ENCODE results near the gene TAS1R3. TPM values are rescaled to one million over a fixed set of nuclear protein-coding genes. Genes with fewer than 3 reads are reported as not detected.
"Not testable (repeated sequence)": the region's sequence is repeated elsewhere in the genome, so short reads cannot be mapped to it uniquely, and the experiment has no call there.

The TAS1R3 gene
- total RNA-seq, 1 donor from 2014 or later, result 0.49 TPM

GRCh38 chr1:1358433-1359271 lies 27.6 kb downstream of the TAS1R3 start, which contains the start of gene MXRA8:
Gene MXRA8, minus strand, starts transcription at chr1:1358555. Its CDS starts 51 bp downstream, at chr1:1358504.
- intact Hi-C loops (cut with DNase I), result no loop called here
- peak; percentile 92 for DNase-seq (ENCODE audit: low spot score)
- peak; percentile 73 for ATAC-seq

GRCh38 chr1:1359308-1359663 lies 28.2 kb downstream of the TAS1R3 start:
- DNase-seq (ENCODE audit: low spot score), result peak; percentile 86
- intact Hi-C loops (cut with DNase I), result no loop called here
- peak; percentile 73 for ATAC-seq

GRCh38 chr1:1359664-1360468 lies 28.8 kb downstream of the TAS1R3 start:
- DNase-seq (ENCODE audit: low spot score) (peak; percentile 91), ATAC-seq (peak; percentile 79)
- intact Hi-C loops (cut with DNase I), result no loop called here

- ATAC-seq (peak; percentile 77), DNase-seq (ENCODE audit: low spot score) (peak; percentile 88)
- intact Hi-C loops (cut with DNase I), result no loop called here
These were observed 29.6 kb downstream of the TAS1R3 start for GRCh38 chr1:1360506-1361169.

- intact Hi-C loops (cut with DNase I), result no loop called here
- ATAC-seq (no peak), DNase-seq (ENCODE audit: low spot score) (peak; percentile 64)
These were observed 30.3 kb downstream of the TAS1R3 start for GRCh38 chr1:1361233-1361981.

- peak; percentile 78 for DNase-seq (ENCODE audit: low spot score)
- intact Hi-C loops (cut with DNase I), result no loop called here
- ATAC-seq, result peak; percentile 11
These were observed 30.9 kb downstream of the TAS1R3 start for GRCh38 chr1:1361982-1362423.

- intact Hi-C loops (cut with DNase I), result no loop called here
- no peak for ATAC-seq
- no peak for DNase-seq (ENCODE audit: low spot score)
These were observed 33.2 kb downstream of the TAS1R3 start for GRCh38 chr1:1364266-1364665.

- DNase-seq (ENCODE audit: low spot score) (no peak), ATAC-seq (no peak)
- intact Hi-C loops (cut with DNase I), result no loop called here
These were observed 35.0 kb downstream of the TAS1R3 start for GRCh38 chr1:1365875-1366698.

GRCh38 chr1:1366699-1367066 lies 35.6 kb downstream of the TAS1R3 start:
- ATAC-seq, result no peak
- intact Hi-C loops (cut with DNase I), result no loop called here
- DNase-seq (ENCODE audit: low spot score), result no peak

GRCh38 chr1:1367315-1367714 lies 36.2 kb downstream of the TAS1R3 start:
- ATAC-seq (no peak), DNase-seq (ENCODE audit: low spot score) (no peak)
- intact Hi-C loops (cut with DNase I), result no loop called here

- intact Hi-C loops (cut with DNase I); ATAC-seq; DNase-seq (ENCODE audit: low spot score): not testable (repeated sequence)
These were observed 39.0 kb downstream of the TAS1R3 start for GRCh38 chr1:1370094-1370493.

GRCh38 chr1:1370771-1371300 lies 39.8 kb downstream of the TAS1R3 start:
- intact Hi-C loops (cut with DNase I), result no loop called here
- DNase-seq (ENCODE audit: low spot score) (no peak), ATAC-seq (no peak)

- DNase-seq (ENCODE audit: low spot score) (peak; percentile 65), ATAC-seq (peak; percentile 10)
- intact Hi-C loops (cut with DNase I), result no loop called here
These were observed 40.3 kb downstream of the TAS1R3 start for GRCh38 chr1:1371364-1371745.

GRCh38 chr1:1371746-1372711 lies 40.9 kb downstream of the TAS1R3 start:
- ATAC-seq, result peak; percentile 44
- DNase-seq (ENCODE audit: low spot score), result peak; percentile 86
- intact Hi-C loops (cut with DNase I), result no loop called here

GRCh38 chr1:1373051-1373814 lies 42.2 kb downstream of the TAS1R3 start:
- peak; percentile 61 for DNase-seq (ENCODE audit: low spot score)
- ATAC-seq, result no peak
- intact Hi-C loops (cut with DNase I), result no loop called here

Measured in sciatic nerve (tissue), 2 donors.